22Rv1 (cell line): ENCODE results near the gene NEDD4.

Source experiments
- H3K27ac ChIP-seq: fragments of 450-650 bp; 2 replicates; pipeline ENCODE4 v1.5.1; 2017
- CTCF ChIP-seq: fragments of 450-650 bp; IDR thresholded peaks from 2 replicates; pipeline ENCODE4 v1.5.1; 2017; ENCODE audit warnings: mild to moderate bottlenecking
- ZFX ChIP-seq: fragments of 450-650 bp; IDR thresholded peaks from 2 replicates; pipeline ENCODE4 v1.6.1; 2017; ENCODE audit warnings: antibody characterized with exemption, borderline replicate concordance

Gene NEDD4

GRCh38 chr15:56001471-56002078, 8.2 kb upstream of the NEDD4 start:
- no peak for TF ChIP-seq CTCF
- TF ChIP-seq ZFX, result no peak

GRCh38 chr15:55999658-56000057, 6.2 kb upstream of the NEDD4 start:
- TF ChIP-seq ZFX (no peak), CTCF (no peak)
- H3K27ac ChIP-seq, result no peak overlapping the region

More at GRCh38 chr15:56001471-56002078, 8.2 kb upstream of the NEDD4 start:
- H3K27ac ChIP-seq, result no peak overlapping the region

GRCh38 chr15:55998478-55998877, 5.1 kb upstream of the NEDD4 start:
- TF ChIP-seq CTCF (no peak), ZFX (no peak)
- H3K27ac ChIP-seq, result no peak overlapping the region

GRCh38 chr15:55993804-55994560, 570 bp upstream of the NEDD4 start:
- peak overlapping the region; percentile 62 for H3K27ac ChIP-seq
- TF ChIP-seq CTCF, result peak; percentile 47
- no peak for TF ChIP-seq ZFX

GRCh38 chr15:55992769-55993110, 672 bp downstream of the NEDD4 start:
- peak overlapping the region; percentile 62; the same call in 1 of the 2 replicates for H3K27ac ChIP-seq
- TF ChIP-seq ZFX, result no peak
- no peak for TF ChIP-seq CTCF

- H3K27ac ChIP-seq, result no peak overlapping the region
- no peak for TF ChIP-seq ZFX
- TF ChIP-seq CTCF, result no peak
Measured at GRCh38 chr15:55991802-55992768, 1.3 kb downstream of the NEDD4 start.
